ENCODE results near the gene IQCN.
A peak's percentile ranks its signal among the peaks of the same experiment; 100 is the strongest.

Gene IQCN

DNA sequence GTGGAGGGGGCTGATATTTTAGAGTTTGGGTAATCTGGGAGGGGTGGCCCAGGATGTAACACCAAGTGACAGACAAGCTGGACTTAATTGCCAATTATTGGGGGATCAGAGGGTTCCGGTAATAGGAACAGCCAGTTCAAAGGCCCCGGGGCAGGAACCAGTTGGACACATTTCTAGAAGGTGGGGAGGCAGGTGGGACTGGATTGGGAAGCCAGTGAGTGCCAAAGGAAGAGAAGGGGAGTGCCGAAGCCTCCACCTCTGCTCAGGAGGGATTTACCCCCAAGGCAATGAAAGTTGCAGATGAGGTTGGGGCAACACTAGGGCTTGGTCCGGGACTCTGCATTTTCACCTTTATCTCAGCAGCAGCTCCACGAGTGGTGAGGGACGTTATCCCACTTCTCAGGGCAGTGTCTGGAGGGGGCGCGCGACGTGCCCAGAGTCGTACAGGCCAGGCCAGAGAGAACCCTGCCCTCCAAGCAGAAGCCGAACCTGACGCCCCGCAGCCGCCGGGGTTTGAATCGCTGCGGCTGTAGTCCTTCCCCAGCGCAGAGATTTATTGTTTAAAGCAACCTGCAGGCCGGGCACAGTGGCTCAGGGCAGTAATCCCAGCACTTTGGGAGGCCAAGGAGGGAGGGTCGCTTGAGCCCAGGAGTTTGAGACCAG lies 12.9 kb upstream of the IQCN start:
- no peak for DNase-seq

- no peak for DNase-seq
These were observed 10.6 kb upstream of the IQCN start for GRCh38 chr19:18284712-18285360.

DNA sequence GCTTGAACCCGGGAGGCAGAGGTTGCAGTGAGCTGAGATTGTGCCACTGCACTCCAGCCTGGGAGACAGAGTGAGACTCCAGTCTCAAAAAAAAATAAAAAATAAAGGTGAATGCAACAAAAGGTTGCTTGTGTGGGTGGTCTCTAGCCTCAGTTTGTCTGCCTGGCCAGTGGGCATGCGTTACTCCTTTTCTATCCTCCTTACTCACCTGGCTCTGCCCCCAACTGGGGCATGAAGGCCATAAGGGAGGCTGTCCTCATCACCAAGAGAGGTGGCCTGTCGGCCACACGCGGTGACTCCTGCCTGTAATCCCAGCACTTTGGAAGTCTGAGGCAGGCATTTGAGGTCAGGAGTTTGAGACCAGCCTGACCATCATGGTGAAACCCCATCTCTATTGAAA lies 9.1 kb upstream of the IQCN start:
- DNase-seq, result no peak

- peak; percentile 15 for DNase-seq
These were observed 8.5 kb upstream of the IQCN start for GRCh38 chr19:18282788-18283141.

- DNase-seq, result no peak
These were observed 8.0 kb upstream of the IQCN start for GRCh38 chr19:18282021-18282787.

DNA sequence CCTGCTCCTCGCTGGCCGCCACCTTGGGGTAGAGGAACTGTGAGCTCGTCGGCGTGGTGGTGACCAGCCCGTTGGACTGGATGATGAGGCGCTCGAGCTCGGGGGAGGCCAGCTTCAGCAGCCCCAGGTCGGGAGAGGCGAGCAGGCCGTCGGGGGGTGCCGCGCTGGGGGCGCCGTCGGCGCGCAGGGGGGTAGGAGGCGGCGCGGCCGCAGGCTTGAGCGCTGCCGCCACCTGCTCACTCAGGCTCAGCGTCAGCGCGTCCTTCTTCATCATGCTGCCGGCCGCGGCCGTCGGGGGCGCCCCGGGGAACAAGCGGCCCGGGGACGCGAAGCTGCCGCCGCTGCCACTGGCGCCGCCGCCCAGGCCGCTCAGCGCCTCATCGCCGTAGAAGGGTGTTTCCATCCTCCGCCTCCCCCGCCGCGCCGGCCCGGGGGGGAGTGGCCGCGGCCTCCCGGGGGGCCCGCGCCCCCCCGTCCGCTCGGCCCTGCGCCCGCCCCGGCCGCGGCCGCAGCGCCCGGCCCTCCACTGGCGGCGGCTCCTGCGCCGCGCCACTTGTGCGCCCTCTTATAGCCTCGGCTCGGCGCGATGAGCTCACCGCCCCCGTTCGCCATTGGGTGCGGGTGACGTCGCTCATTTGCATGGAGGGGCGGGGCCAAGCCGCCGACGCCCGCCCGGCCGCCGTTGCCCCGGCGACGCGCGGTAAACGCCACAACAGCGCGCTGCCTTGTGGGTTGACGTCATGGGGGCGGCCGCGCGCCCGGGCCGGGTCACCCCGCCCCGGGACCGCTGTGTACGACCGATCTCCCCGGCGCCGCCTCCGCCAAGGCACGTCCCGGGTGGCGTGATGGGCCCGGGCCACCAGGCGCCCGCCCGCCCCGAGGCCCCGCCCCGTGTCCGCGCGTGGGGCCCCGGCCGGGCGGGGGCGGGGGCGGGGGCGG lies 7.1 kb upstream of the IQCN start, which contains the start of gene JUND:
TSS of gene JUND (minus strand) at position 541 of the 939 bp plus-strand sequence. CDS start at position 403, 138 bp downstream.
- peak; percentile 98 for DNase-seq

DNA sequence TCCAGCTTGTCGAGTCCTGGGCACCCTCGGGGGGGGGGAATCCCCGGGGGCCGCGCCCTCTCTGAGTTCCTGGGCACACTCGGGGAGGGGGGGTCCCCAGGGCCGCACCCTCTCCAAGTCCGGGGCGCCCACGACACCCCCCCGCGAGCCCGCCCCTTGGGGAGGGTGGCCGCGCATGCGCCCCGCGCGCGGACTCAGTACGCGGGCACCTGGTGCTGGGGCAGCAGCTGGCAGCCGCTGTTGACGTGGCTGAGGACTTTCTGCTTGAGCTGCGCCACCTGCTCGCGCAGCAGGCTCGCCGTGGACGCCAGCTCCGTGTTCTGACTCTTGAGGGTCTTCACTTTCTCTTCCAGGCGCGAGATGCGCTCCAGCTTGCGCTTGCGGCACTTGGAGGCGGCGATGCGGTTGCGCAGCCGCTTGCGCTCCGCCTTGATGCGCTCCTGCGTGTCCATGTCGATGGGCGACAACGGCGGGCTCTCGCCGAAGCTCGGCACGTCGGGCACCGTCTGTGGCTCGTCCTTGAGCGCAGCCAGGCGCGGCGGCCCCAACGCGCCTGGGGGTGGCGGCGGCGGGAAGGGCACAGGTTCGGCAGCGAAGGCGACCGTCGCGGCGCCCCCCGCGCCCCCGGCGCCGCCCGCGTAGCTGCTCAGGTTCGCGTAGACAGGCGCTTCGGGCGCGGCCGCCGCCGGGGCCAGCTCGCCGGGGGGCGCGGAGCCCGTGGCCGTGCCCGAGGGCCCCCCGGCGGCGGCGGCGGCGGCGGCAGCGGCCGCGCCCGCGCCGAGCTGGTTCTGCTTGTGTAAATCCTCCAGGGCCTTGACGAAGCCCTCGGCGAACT lies 6.2 kb upstream of the IQCN start:
- DNase-seq, result peak; percentile 71

- peak; percentile 96 for DNase-seq
These were observed 5.4 kb upstream of the IQCN start for GRCh38 chr19:18279516-18280246.

DNA sequence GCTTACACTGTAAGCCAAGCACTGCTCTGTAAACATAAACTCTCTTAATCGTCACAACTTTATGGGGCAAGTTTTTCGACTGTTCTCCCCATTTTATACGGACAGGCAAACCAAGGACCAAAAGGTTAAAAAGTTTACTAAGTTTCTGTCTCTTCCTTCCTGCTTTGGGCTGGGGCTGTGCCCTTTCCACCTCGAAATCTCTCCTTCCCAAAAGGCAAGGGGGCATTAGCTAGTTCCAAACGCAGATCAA lies 4.9 kb upstream of the IQCN start:
- DNase-seq, result no peak

DNA sequence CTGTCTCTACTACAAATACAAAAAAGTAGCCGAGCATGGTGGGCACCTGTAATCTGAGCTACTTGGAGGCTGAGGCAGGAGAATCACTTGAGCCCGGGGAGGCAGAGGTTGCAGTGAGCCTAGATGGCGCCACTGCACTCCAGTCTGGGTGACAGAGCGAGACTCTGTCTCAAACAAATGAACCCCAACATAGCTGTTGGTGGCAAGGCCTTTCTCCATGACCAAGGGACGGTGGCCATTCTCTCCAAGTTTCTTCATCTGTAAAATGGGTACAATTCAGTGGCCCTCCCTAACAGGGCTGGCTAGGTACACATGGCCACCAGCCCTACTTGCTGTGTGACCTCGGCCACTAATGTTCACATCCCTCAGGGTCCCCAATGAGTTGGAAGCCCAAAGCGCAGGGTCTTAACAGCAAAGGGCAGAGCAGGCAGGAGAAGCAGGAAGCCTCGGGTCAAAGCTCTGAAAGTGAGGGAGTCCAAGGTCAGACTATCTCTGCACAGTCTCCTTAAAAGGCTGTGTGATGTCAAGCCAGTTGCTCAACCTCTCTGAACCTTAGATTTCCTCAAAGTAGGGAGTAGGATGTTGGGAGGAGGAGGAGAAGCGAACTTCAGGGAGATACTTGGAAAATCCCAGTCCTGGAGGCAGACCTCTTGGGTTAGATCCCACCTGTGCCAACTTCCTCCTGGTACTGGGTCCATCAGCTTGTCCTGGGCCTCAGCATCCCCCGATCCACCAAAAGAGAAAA lies 4.4 kb upstream of the IQCN start:
- DNase-seq, result peak; percentile 19

GRCh38 chr19:18274781-18275356 lies 617 bp upstream of the IQCN start:
- DNase-seq, result peak; percentile 71

DNA sequence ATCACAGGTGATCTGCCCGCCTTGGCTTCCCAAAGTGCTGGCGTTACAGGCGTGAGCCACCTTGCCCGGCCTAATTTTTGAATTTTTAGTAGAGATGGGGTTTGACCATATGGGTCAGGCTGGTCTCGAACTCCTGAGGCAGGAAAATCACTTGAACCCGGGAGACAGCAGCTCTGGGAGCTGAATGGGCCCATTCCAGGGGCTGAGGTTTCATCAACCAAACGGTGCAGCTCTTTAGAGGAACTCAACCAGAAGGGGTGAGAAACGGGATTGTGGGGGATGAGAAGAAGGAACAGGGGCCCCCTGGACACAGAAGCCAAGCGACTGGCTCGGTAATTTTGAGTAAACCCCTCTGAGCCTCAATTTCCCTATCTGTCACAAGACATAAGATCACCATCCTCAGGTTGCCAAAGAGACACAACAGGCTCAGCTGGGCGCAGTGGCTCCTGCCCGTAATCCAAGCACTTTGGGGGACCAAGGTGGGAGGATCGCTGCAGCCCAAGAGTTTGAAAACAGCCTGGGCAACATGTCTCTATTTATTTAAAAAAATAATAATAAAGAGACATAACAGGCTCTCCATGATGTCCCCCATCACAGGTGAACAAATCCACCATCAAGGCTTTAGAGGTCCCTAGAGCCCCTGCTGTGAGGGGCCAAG lies 562 bp downstream of the IQCN start:
- DNase-seq, result no peak

DNA sequence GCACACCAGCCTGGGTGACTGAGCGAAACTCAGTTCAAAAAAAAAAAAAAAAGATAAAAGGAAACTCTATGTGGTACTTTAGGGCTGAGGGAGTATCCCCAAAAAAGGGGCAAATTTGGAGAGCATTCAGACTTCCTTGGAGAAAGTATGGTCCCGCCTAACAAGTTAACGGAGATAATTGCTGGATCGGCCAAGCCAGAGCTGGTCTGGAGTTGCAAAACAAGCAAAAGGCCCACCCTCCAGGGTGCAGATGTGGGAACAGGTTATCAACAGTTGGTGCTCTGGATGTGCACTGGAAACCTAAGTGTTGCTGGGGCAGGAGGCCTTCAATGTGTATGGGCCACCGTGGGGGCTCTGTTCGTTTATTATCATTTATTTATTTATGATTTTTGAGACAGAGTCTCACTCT lies 2.8 kb downstream of the IQCN start:
- DNase-seq, result no peak

DNA sequence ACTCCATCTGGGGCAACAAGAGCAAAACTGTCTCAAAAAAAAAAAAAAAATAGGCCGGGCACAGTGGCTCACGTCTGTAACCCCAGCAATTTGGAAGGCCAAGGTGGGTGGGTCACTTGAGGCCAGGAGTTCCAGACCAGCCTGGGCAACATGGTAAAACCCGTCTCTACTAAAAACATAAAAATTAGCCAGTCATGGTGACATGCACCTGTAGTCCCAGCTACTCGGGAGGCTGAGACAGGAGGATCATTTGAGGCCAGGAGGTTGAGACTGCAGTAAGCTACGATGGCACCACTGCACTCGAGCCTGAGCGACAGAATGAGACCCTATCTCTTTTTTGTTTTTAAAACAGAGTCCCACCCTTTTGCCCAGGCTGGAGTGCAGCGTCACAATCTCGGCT lies 3.9 kb downstream of the IQCN start:
- no peak for DNase-seq

GRCh38 chr19:18269070-18269723 lies 5.1 kb downstream of the IQCN start:
- no peak for DNase-seq

- no peak for DNase-seq
These were observed 7.2 kb downstream of the IQCN start for GRCh38 chr19:18266771-18267686.

DNA sequence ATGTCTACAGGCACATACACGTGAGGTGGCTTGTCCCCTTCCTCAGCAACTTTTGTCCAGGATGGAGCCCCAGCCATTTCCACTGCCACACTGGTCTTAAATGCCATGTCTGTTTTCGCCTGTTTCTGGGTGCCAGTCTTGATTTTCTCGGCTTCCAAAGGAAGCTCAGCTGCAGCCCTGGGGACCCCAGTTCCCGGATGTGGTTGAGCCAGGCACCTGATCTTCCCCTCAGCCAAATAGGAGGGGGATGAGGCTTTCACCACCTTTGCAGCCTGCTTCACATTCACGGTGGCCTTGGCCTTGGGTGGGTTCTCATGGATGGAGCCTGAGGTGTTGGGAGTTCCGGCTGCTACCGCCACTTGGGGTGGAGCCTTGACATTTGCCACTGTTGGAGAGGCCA lies 8.7 kb downstream of the IQCN start:
- DNase-seq, result no peak

GRCh38 chr19:18264971-18265540 lies 9.2 kb downstream of the IQCN start:
- DNase-seq, result no peak

Data from fibroblast of skin of right biceps (primary cell).